ENCODE results near the gene CRNKL1.

The CRNKL1 gene

GRCh38 chr20:20052074-20052970 lies at the start of gene CRNKL1, which contains the start of gene CFAP61:
TSS of gene CRNKL1 (minus strand) at chr20:20052466. CDS start at chr20:20052342, 124 bp downstream.
TSS of gene CFAP61 (plus strand) at chr20:20052532. CDS start at chr20:20056654, 4,122 bp downstream.
- DNase-seq = peak; percentile 81

DNA sequence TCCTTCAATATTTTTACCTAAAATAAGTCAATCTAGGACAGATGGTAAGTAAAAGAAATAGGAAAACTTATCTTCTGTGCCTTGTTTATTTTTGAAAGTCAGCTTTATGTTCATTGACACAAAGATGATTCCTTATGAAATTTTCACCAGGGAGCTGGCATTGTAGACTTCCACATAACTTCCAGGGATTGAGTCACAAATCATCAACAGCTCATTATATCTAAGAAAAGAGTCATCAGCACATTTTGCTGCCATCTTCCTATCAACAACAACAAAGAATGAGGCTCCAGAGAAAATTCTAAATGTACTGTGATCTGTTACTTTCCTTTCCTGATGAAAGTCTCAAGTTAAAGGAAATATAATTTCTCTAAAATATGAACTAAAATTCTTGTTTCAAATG lies 48.6 kb upstream of the CRNKL1 start:
- no peak for DNase-seq

GRCh38 chr20:20096421-20096820 lies 44.2 kb upstream of the CRNKL1 start:
- DNase-seq = no peak

DNA sequence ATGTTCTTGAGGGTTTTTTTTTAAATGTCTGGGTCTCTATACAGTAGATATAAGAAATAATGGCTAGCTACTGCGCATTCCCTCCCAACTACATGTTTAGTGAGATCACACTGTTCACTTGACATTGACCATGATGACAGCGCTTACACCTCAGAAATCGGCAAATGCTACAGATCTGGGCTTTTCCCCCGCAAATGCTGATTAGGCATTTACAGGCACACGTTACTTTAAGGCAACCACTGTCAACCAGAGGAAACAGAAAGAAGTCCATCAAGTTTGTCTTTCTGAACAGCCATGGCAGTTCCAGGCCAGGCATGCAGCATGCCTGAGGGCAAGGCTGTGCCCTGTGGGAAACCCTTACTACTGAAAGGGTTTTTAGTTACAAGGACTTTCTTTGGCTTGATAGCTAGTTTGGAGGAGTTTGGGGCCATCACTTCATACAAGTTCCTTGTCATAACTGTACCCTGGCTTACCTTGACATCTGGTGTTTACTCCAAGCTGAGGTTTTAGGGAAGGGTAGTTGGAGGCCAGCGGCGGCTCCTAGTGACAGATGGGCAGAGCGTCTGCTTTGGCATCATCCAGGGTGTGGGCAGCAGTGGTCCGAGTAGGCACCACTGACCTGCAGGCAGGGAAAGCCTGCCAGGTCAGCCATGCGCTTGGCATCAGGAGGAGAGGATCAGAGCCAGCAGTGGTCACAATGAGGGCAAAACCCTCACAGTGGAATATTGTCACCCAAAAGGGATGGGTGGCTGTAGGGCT lies 43.0 kb upstream of the CRNKL1 start:
- peak; percentile 87 for DNase-seq

- DNase-seq = no peak
Measured at GRCh38 chr20:20094410-20094809, 42.1 kb upstream of the CRNKL1 start.

GRCh38 chr20:20092827-20093226 lies 40.6 kb upstream of the CRNKL1 start:
- DNase-seq = no peak

- DNase-seq = no peak
Measured at GRCh38 chr20:20089939-20090338, 37.7 kb upstream of the CRNKL1 start.

DNA sequence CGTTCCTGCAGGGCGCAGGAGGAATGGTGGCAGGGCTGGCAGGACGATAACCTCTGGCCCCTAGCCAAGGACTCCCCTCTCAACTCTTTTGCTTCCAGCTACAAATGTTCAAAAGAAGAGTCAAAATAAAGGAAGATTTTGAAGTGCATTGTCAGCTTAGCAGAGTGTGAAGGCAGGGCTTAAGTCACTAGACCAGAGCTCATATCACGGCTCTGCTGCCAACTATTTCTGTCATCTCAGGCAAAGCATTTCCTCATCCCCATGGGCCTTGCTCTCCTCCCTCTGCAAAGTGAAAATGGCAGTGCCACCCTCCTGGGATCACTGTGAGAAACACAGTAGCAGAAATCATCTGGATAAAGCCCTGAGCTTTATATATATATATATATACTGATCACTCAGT lies 36.8 kb upstream of the CRNKL1 start:
- DNase-seq = no peak

- no peak for DNase-seq
Measured at GRCh38 chr20:20085812-20086211, 33.5 kb upstream of the CRNKL1 start.

DNA sequence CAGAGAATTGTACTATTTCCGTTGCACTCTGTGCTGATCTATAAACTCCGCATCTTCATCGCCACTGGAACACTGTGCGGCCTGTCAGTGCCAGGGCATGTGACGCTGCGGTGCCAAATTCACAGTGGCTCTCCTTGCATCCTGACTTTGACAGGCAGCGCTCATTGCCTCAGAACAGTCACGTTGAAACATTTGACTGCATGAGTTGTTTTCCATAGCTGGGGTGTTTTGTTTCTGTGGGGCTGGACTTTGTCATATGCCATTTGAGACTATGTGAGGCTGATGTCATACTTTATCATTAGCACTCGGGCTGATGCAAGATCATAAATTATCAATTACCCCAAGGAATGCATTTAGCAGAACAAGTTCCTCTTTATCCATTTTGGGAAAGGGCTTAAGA lies 32.8 kb upstream of the CRNKL1 start:
- DNase-seq = no peak

DNA sequence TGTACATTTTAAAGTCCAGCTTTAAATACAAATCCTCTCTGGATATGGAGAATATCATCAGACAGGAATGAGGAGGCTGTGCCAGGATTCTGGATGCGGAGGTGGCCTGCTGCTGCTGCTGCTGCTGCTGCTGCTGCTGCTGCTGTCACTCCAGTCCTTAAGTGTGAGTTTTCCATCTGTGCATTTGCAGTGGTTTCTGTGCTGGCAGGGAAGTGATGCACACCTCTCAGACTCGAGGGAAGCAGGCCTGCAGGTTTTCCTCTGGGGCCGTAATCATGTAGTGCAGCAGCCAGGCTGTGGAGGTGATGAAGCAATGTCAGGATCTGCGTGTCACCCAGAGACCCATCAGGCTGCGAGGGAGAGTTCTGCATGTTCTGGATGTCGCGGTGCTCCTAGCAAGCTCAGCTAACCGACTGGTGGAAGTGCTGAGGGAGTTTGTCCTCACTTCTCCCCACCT lies 32.1 kb upstream of the CRNKL1 start:
- DNase-seq = peak; percentile 87

DNA sequence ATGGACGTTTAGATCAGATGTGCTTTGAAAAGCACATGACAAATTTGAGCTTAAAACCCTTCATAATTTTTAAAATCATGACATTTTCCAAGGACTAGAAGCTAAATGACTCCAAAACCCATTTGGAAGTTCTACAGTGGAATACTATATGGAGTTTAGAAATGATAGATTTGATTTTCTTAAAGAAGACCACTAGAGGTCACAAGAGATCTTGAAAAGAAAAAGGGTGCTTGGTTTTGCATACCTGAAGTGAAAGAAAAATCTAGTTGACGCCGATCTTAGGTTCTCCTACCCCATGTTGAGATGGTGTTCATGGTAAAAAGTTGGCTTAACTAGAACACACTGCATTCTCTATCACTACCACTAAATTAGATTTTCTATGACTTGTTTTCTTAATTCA lies 31.5 kb upstream of the CRNKL1 start:
- DNase-seq = peak; percentile 84

- peak; percentile 8 for DNase-seq
Measured at GRCh38 chr20:20079102-20079784, 27.0 kb upstream of the CRNKL1 start.

- DNase-seq = no peak
Measured at GRCh38 chr20:20078041-20078440, 25.8 kb upstream of the CRNKL1 start.

- DNase-seq = no peak
Measured at GRCh38 chr20:20076297-20077065, 24.2 kb upstream of the CRNKL1 start.

- DNase-seq = no peak
Measured at GRCh38 chr20:20075032-20075431, 22.8 kb upstream of the CRNKL1 start.

- DNase-seq = peak; percentile 75
Measured at GRCh38 chr20:20073801-20074371, 21.6 kb upstream of the CRNKL1 start.

- no peak for DNase-seq
Measured at GRCh38 chr20:20070871-20071726, 18.8 kb upstream of the CRNKL1 start.

DNA sequence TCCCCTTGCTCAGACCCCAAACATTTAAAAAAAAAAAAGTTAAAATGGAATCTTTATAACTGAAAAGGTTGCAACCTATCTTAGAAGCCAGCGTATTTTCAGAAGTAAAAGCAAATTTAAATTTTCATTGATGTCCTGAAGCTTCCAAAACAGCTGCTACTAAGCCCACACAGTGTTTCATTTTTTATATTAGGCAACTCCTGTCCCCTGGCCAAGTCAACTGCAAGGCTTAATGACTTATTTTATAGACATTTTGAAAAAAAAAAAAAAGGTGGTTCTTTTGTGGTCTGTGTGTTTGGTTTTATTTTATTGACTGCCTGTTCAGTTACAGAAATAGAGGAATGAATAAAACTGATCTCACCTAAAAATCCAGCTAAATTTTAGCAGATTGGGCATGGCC lies 13.1 kb upstream of the CRNKL1 start:
- DNase-seq = no peak

GRCh38 chr20:20063941-20064702 lies 11.9 kb upstream of the CRNKL1 start:
- DNase-seq = no peak
